ENCODE data around the gene TNFRSF25. TPM values are rescaled to one million over a fixed set of nuclear protein-coding genes. Genes with fewer than 3 reads are reported as not detected.

Gene TNFRSF25
- total and polyA plus RNA-seq, 2 donors (not counting 3 experiments of a cell fraction or from before 2014, with no cell fraction given), result 33.9 to 38.8 TPM

GRCh38 chr1:6512245-6512907 lies 46.4 kb upstream of the TNFRSF25 start:
- no peaks in the 10 kb centered on the region for H3K79me2 ChIP-seq (ENCODE audit: control insufficient read depth, insufficient read depth, low read length)
- H4K20me1 ChIP-seq (replicated peaks; ENCODE audit: control insufficient read depth, extremely low read depth, insufficient read depth, low read length), result no peaks in the 10 kb centered on the region
- no peaks in the 10 kb centered on the region for H3K9me3 ChIP-seq (replicated peaks; ENCODE audit: control insufficient read depth, insufficient read depth, low read length)
- no peak overlapping the region for H3K9ac ChIP-seq (replicated peaks; ENCODE audit: extremely low read depth, insufficient read depth, low read length)
- FAIRE-seq (no peak), DNase-seq (ENCODE audit: low read depth, low spot score) (no peak)
- no peaks in the 10 kb centered on the region for H3K9me1 ChIP-seq (replicated peaks; ENCODE audit: control insufficient read depth, extremely low read depth, insufficient read depth, low read length)
- intact Hi-C loops (cut with micrococcal nuclease) (no loop called here), dilution Hi-C loops (cut with MboI; ENCODE audit: extremely low pct_ligation_motif_present, low sequenced_read_pairs) (no loop called here)
- TF ChIP-seq EZH2 (IDR thresholded peaks at IDR 0.05; ENCODE audit: borderline replicate concordance, low read depth, low read length, severe bottlenecking), result no peak
- no peak for TF ChIP-seq MYC (IDR thresholded peaks at IDR 0.05; ENCODE audit: low read depth, low read length)
- no peak for TF ChIP-seq CTCF (IDR thresholded peaks at IDR 0.05; ENCODE audit: extremely low read depth in 1 of 2, insufficient read depth in 1 of 2, low read depth in 1 of 2, low read length in 2 of 2)
- no peak for TF ChIP-seq POLR2A (IDR thresholded peaks at IDR 0.05; ENCODE audit: low read depth, low read length)
- TF ChIP-seq FOS (IDR thresholded peaks at IDR 0.05; ENCODE audit: borderline replicate concordance, insufficient read depth, low read length), result no peak
- H3K4me1 ChIP-seq (ENCODE audit: control insufficient read depth, extremely low read depth, insufficient read depth, low read length), result no peaks in the 10 kb centered on the region
- H3K4me2 ChIP-seq (ENCODE audit: insufficient read depth, low read length), result no peak overlapping the region
- no peaks in the 10 kb centered on the region for H3K27me3 ChIP-seq (ENCODE audit: control insufficient read depth in 2 of 2, insufficient read depth in 2 of 2, low read length in 2 of 2)
- BruUV-seq (replicated peaks), result no TSS peak
- no peak overlapping the region for H2AFZ ChIP-seq (ENCODE audit: low read depth, low read length)
- CTCF ChIA-PET, result interaction anchor here (0.7 to 4.5 kb wide), 2 partner anchors 11 to 21 kb away, joined by 3 to 32 read pairs; partner anchors contain the start of gene PLEKHG5
- no peak overlapping the region for H3K4me3 ChIP-seq (replicated peaks in 1 of 3; ENCODE audit: insufficient read depth in 1 of 3, low read depth in 1 of 3, low read length in 3 of 3)
- H3K27ac ChIP-seq (ENCODE audit: insufficient read depth, low read depth, low read length), result no peak overlapping the region
- no peaks in the 10 kb centered on the region for H3K36me3 ChIP-seq (ENCODE audit: control insufficient read depth in 2 of 2, extremely low read depth in 1 of 2, insufficient read depth in 2 of 2, low read length in 2 of 2)
- POLR2A ChIA-PET, result no interaction called here
